Measurements from ENCODE around the gene CTSE. TPM values are rescaled to one million over a fixed set of nuclear protein-coding genes. Genes with fewer than 3 reads are reported as not detected.

The CTSE gene
- polyA plus RNA-seq, 1 donor (not counting 4 experiments of a cell fraction or from before 2014, with no cell fraction given): 0.33 TPM

DNA sequence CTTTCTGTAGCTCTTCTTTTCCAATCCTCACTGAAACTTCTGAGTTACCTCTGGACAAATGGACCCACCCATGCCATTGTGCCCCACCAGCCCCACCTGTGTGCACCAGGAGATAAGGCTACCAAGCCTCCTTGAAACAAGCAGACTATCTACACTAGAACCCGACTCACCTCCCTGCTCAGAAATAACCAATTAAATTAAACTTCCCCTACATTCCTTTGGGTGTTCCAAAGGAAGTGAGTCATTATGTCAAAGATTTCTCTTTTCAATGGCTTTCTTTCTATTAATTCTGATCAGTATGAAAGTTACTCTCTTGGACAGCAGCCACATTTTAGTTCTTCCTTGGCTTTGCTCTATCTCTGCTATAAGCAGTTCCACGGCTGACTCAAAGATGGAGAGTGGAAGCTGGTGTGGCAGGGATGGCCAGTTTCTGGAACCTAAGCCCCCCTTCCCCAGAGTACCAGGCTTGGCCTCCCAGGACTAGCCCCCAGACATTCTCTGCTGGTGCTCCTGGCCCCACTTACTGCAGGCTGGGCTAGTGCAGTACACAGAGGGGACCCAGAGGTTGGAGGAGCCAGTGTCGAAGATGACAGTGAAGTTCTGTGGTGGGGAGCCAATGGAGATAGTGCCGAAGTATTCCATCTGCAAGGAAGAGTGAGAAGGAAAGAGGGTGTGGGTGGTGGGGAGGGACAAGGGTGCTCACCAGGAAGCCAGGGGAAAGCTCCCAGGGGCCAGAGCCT lies 1.9 kb downstream of the CTSE start:
- no peaks in the 10 kb centered on the region for H3K9me3 ChIP-seq (ENCODE audit: control insufficient read depth, low read depth, low read length)
- TF ChIP-seq EZH2 (IDR thresholded peaks at IDR 0.05; ENCODE audit: low read length): no peak
- TF ChIP-seq, protein P1, sequence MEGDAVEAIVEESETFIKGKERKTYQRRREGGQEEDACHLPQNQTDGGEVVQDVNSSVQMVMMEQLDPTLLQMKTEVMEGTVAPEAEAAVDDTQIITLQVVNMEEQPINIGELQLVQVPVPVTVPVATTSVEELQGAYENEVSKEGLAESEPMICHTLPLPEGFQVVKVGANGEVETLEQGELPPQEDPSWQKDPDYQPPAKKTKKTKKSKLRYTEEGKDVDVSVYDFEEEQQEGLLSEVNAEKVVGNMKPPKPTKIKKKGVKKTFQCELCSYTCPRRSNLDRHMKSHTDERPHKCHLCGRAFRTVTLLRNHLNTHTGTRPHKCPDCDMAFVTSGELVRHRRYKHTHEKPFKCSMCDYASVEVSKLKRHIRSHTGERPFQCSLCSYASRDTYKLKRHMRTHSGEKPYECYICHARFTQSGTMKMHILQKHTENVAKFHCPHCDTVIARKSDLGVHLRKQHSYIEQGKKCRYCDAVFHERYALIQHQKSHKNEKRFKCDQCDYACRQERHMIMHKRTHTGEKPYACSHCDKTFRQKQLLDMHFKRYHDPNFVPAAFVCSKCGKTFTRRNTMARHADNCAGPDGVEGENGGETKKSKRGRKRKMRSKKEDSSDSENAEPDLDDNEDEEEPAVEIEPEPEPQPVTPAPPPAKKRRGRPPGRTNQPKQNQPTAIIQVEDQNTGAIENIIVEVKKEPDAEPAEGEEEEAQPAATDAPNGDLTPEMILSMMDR (optimal IDR thresholded peaks at IDR 0.05 in 1 of 3, IDR thresholded peaks at IDR 0.05 in 1 of 3, conservative IDR thresholded peaks at IDR 0.05 in 1 of 3; ENCODE audit: extremely low read depth in 1 of 3, insufficient read depth in 2 of 3, low read length in 3 of 3): no peak
- no peaks in the 10 kb centered on the region for H3K79me2 ChIP-seq (ENCODE audit: control insufficient read depth, insufficient read depth, low read length)
- dilution Hi-C loops (cut with MboI; ENCODE audit: extremely low pct_ligation_motif_present, low sequenced_read_pairs): no loop called here
- no peak overlapping the region for H3K27ac ChIP-seq (ENCODE audit: control insufficient read depth, insufficient read depth, low read length)
- H3K36me3 ChIP-seq (ENCODE audit: control insufficient read depth in 2 of 2, extremely low read depth in 1 of 2, insufficient read depth in 2 of 2, low read length in 2 of 2): no peaks in the 10 kb centered on the region
- H3K27me3 ChIP-seq (ENCODE audit: control insufficient read depth, extremely low read depth, insufficient read depth, low read length): no peaks in the 10 kb centered on the region
- H3K4me2 ChIP-seq (ENCODE audit: control insufficient read depth, extremely low read depth, insufficient read depth, low read depth, low read length): peak overlapping the region; percentile 65
- H3K9ac ChIP-seq (ENCODE audit: control insufficient read depth, extremely low read depth, insufficient read depth, low read length): no peak overlapping the region
- FAIRE-seq (peak; percentile 88), DNase-seq (ENCODE audit: low read depth, low spot score) (no peak)
- no peaks in the 10 kb centered on the region for H3K9me1 ChIP-seq (ENCODE audit: control insufficient read depth, extremely low read depth, insufficient read depth, low read length)
- H3K4me3 ChIP-seq (ENCODE audit: control insufficient read depth in 2 of 3, extremely low read depth in 1 of 3, insufficient read depth in 2 of 3, low read depth in 1 of 3, low read length in 3 of 3): no peak overlapping the region
- no peaks in the 10 kb centered on the region for H4K20me1 ChIP-seq (ENCODE audit: control insufficient read depth, extremely low read depth, insufficient read depth, low read length)
- peak overlapping the region; percentile 38 for H2AFZ ChIP-seq (ENCODE audit: control insufficient read depth, low read length)
- peaks cover 26% of the 10 kb centered on the region for H3K4me1 ChIP-seq (ENCODE audit: control insufficient read depth, extremely low read depth, insufficient read depth, low read length)

- DNase-seq (ENCODE audit: low read depth, low spot score) (no peak), FAIRE-seq (peak; percentile 49)
- Histone ChIP-seq H3K79me2 (ENCODE audit: control insufficient read depth, insufficient read depth, low read length) (no peaks in the 10 kb centered on the region), H3K4me1 (ENCODE audit: control insufficient read depth, extremely low read depth, insufficient read depth, low read length) (peaks cover 26% of the 10 kb centered on the region), H2AFZ (ENCODE audit: control insufficient read depth, low read length) (peak overlapping the region; percentile 38), H4K20me1 (ENCODE audit: control insufficient read depth, extremely low read depth, insufficient read depth, low read length) (no peaks in the 10 kb centered on the region), H3K36me3 (ENCODE audit: control insufficient read depth in 2 of 2, extremely low read depth in 1 of 2, insufficient read depth in 2 of 2, low read length in 2 of 2) (no peaks in the 10 kb centered on the region), H3K4me3 (ENCODE audit: control insufficient read depth in 2 of 3, extremely low read depth in 1 of 3, insufficient read depth in 2 of 3, low read depth in 1 of 3, low read length in 3 of 3) (no peak overlapping the region), H3K9ac (ENCODE audit: control insufficient read depth, extremely low read depth, insufficient read depth, low read length) (no peak overlapping the region), H3K27me3 (ENCODE audit: control insufficient read depth, extremely low read depth, insufficient read depth, low read length) (no peaks in the 10 kb centered on the region), H3K4me2 (ENCODE audit: control insufficient read depth, extremely low read depth, insufficient read depth, low read depth, low read length) (peak overlapping the region; percentile 65), H3K27ac (ENCODE audit: control insufficient read depth, insufficient read depth, low read length) (no peak overlapping the region), H3K9me3 (ENCODE audit: control insufficient read depth, low read depth, low read length) (no peaks in the 10 kb centered on the region), H3K9me1 (ENCODE audit: control insufficient read depth, extremely low read depth, insufficient read depth, low read length) (no peaks in the 10 kb centered on the region)
- TF ChIP-seq, protein P1 (optimal IDR thresholded peaks at IDR 0.05 in 1 of 3, IDR thresholded peaks at IDR 0.05 in 1 of 3, conservative IDR thresholded peaks at IDR 0.05 in 1 of 3; ENCODE audit: extremely low read depth in 1 of 3, insufficient read depth in 2 of 3, low read length in 3 of 3): no peak
- no peak for TF ChIP-seq EZH2 (IDR thresholded peaks at IDR 0.05; ENCODE audit: low read length)
- dilution Hi-C loops (cut with MboI; ENCODE audit: extremely low pct_ligation_motif_present, low sequenced_read_pairs): no loop called here
Observed at GRCh38 chr1:206021008-206021625, 2.6 kb downstream of the CTSE start.
